Measurements from ENCODE around the gene TTC31.
A peak's percentile ranks its signal among the peaks of the same experiment; 100 is the strongest.
"Not testable (repeated sequence)": the region's sequence is repeated elsewhere in the genome, so short reads cannot be mapped to it uniquely, and the experiment has no call there.

TTC31 gene

DNA sequence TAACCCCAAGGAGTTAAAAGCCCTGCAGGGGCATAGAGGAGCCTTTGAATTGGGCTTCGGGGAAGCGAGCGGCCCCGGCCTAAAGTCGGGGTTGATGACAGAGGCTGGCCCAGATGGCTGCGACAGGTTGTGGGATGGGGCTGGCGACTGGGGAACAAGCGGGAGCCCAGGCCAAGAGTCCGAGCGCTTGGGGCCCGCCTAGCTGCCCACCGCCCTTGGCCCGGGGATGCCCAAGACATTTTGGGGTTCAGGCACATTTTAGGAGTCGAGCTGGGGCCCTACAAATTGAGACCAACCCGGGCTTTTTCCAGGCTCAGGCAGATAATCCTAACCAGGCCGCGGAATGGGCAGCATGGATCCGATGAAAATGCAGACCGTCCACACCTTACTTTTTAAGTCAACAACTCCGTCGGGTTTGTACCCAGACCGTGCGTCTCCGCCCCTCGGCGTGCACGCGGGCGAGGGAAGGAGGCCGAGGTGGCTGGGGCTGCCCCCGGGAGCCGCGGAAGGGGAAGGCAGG is 41.7 kb upstream of the TTC31 start:
- H3K14ac ChIP-seq (ENCODE audit: low read length), result no peak overlapping the region
- H2BK120ac ChIP-seq (ENCODE audit: low read depth, low read length), result no peak overlapping the region
- H4K8ac ChIP-seq (ENCODE audit: low read depth, low read length), result no peak overlapping the region
- H3K36me3 ChIP-seq (replicated peaks in 1 of 2; ENCODE audit: control insufficient read depth in 2 of 2, insufficient read depth in 2 of 2, low read length in 2 of 2), result no peaks in the 10 kb centered on the region
- peak overlapping the region; percentile 94 for H3K27ac ChIP-seq (replicated peaks; ENCODE audit: low read length)
- peak overlapping the region; percentile 56 for H2BK5ac ChIP-seq (ENCODE audit: low read length)
- H3K4me2 ChIP-seq (ENCODE audit: insufficient read depth, low read length, poor library complexity, severe bottlenecking), result peak overlapping the region; percentile 95
- H3K4me1 ChIP-seq (ENCODE audit: control insufficient read depth in 2 of 2, insufficient read depth in 1 of 2, low read depth in 1 of 2, low read length in 2 of 2), result peaks cover 17 to 19% of the 10 kb centered on the region in 2 donors
- peak overlapping the region; percentile 96 for H2AFZ ChIP-seq (ENCODE audit: low read length)
- no peak overlapping the region for H3K4ac ChIP-seq (ENCODE audit: low read length)
- H3K4me3 ChIP-seq (ENCODE audit: low read length in 2 of 2), result peak overlapping the region in 1 of 2 donors; percentile 78
- peaks cover 0 to 15% (median 0%) of the 10 kb centered on the region in 3 experiments for H3K27me3 ChIP-seq (ENCODE audit: control insufficient read depth in 3 of 3, insufficient read depth in 3 of 3, low read depth in 1 of 3, low read length in 3 of 3)
- WGBS, 2 donors (ENCODE audit: extremely low coverage in 2 of 2, insufficient read length in 2 of 2, insufficient replicate concordance in 1 of 2), result no CpG with 5 or more reads among the region's 33 CpGs
- peak overlapping the region; percentile 70 for H3K23ac ChIP-seq (ENCODE audit: low read depth, low read length, poor library complexity)
- H2BK12ac ChIP-seq (ENCODE audit: low read length), result no peak overlapping the region
- peak overlapping the region; percentile 96 for H3K18ac ChIP-seq (ENCODE audit: low read length)
- peaks cover 6% of the 10 kb centered on the region for H3K79me1 ChIP-seq (ENCODE audit: low read depth, low read length)
- H3K9me3 ChIP-seq (replicated peaks in 1 of 2; ENCODE audit: control insufficient read depth in 2 of 2, insufficient read depth in 1 of 2, low read depth in 1 of 2, low read length in 2 of 2), result peaks cover 0 to 2% of the 10 kb centered on the region in 2 donors
- H4K91ac ChIP-seq (ENCODE audit: low read depth, low read length, poor library complexity), result no peak overlapping the region
- H2BK15ac ChIP-seq (ENCODE audit: low read length), result peak overlapping the region; percentile 96
- peak; percentile 43 for DNase-seq (ENCODE audit: low spot score)
- H2AK5ac ChIP-seq (ENCODE audit: low read depth, low read length), result peak overlapping the region; percentile 62
- peak overlapping the region; percentile 90 for H3K9ac ChIP-seq (ENCODE audit: low read depth, low read length, poor library complexity)

DNA sequence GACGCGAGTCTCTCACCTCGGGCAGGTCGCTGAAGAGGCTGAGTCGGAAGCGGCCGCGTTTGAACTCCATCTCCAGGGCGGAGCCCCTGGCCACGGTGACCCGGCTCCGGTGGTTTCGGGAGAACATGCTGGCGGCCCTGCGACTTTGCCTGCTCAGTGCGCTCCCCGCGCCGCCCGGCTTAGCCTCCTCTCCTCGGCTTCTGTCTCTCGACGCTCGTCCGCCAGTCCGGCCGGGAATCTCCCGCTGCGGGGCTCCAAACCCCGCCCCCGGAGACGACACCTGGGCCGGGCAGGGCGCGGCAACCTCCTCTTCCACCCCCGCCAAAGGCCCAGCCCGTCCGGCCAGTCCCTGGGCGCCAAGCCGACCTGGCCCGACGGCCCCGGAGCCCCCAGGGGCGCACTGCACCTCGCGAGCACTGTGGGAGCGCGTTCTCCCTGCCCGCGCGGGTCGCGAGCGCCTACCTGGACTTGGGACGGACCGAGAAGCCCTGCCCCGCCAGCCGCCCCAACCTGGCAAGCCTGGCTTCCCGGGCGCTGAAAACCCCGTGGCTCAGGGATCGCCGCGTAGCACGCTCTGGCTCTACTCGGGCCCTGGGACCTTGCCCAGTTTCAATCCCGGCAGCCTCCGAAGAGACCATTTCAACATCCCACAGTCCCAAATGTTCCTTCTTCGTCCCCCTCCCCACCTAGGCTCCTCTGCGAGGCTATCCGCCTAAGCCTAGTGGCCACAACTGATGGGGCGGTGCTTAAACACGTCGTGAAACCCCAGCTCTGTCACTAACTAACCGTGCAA is 41.0 kb upstream of the TTC31 start, which contains the start of gene RTKN:
TSS of gene RTKN (minus strand) at position 248 of the 793 bp plus-strand sequence. CDS start at position 127, 121 bp downstream.
- Histone ChIP-seq H3K9me3 (replicated peaks in 1 of 2; ENCODE audit: control insufficient read depth in 2 of 2, insufficient read depth in 1 of 2, low read depth in 1 of 2, low read length in 2 of 2) (peaks cover 0 to 2% of the 10 kb centered on the region in 2 donors), H3K27ac (replicated peaks; ENCODE audit: low read length) (peak within 1 kb of the TSS; percentile 94), H3K36me3 (replicated peaks in 1 of 2; ENCODE audit: control insufficient read depth in 2 of 2, insufficient read depth in 2 of 2, low read length in 2 of 2) (no peaks in the 10 kb centered on the region), H2AFZ (ENCODE audit: low read length) (peak within 1 kb of the TSS; percentile 96), H2BK120ac (ENCODE audit: low read depth, low read length) (peak within 1 kb of the TSS; percentile 65), H3K14ac (ENCODE audit: low read length) (no peak within 1 kb of the TSS), H3K27me3 (ENCODE audit: control insufficient read depth in 3 of 3, insufficient read depth in 3 of 3, low read depth in 1 of 3, low read length in 3 of 3) (peaks cover 0 to 15% (median 0%) of the 10 kb centered on the region in 3 experiments), H3K4me2 (ENCODE audit: insufficient read depth, low read length, poor library complexity, severe bottlenecking) (peak within 1 kb of the TSS; percentile 95), H3K23ac (ENCODE audit: low read depth, low read length, poor library complexity) (peak within 1 kb of the TSS; percentile 81), H3K79me1 (ENCODE audit: low read depth, low read length) (peaks cover 6% of the 10 kb centered on the region), H2BK15ac (ENCODE audit: low read length) (peak within 1 kb of the TSS; percentile 96), H3K4ac (ENCODE audit: low read length) (no peak within 1 kb of the TSS), H2BK12ac (ENCODE audit: low read length) (no peak within 1 kb of the TSS), H3K4me3 (ENCODE audit: low read length in 2 of 2) (peak within 1 kb of the TSS; percentile 59 to 78), H3K9ac (ENCODE audit: low read depth, low read length, poor library complexity) (peak within 1 kb of the TSS; percentile 90), H3K4me1 (ENCODE audit: control insufficient read depth in 2 of 2, insufficient read depth in 1 of 2, low read depth in 1 of 2, low read length in 2 of 2) (peaks cover 17 to 19% of the 10 kb centered on the region in 2 donors), H2BK5ac (ENCODE audit: low read length) (peak within 1 kb of the TSS; percentile 56), H2AK5ac (ENCODE audit: low read depth, low read length) (peak within 1 kb of the TSS; percentile 62), H4K91ac (ENCODE audit: low read depth, low read length, poor library complexity) (no peak within 1 kb of the TSS), H4K8ac (ENCODE audit: low read depth, low read length) (no peak within 1 kb of the TSS), H3K18ac (ENCODE audit: low read length) (peak within 1 kb of the TSS; percentile 96)
- DNase-seq (ENCODE audit: low spot score), result peak; percentile 50
- no CpG with 5 or more reads among the region's 75 CpGs for WGBS, 2 donors (ENCODE audit: extremely low coverage in 2 of 2, insufficient read length in 2 of 2, insufficient replicate concordance in 1 of 2)

DNA sequence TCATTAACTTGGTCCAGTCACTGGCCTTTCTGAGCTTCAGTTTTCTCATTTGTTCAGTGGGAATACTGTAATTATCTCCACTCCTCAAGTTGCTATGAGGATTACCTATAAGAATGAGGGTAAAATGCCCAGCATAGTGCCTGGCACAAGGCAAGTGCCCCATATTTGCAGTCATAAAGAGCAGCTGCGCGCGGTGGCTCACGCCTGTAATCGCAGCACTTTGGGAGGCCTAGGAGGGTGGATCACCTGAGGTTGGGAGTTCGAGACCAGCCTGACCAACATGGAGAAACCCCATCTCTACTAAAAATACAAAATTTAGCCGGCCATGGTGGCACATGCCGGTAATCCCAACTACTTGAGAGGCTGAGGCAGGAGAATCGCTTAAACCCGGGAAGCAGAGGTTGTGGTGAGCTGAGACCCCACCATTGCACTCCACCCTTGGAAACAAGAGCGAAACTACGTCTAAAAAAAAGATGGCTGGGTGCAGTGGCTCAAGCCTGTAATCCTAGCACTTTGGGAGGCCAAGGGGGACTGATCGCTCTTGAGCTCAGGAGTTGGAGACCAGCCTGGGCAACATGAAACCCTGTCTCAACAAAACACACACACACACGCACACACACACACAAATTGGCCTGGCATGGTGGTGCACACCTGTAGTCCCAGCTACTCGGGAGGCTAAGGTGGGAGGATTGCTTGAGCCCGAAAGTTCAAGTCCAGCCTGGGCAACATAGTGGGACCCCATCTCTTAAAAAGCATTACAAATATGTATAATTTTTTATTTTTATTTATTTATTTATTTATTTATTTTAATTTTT is 40.2 kb upstream of the TTC31 start:
- H3K4me3 ChIP-seq (ENCODE audit: low read length in 2 of 2); H3K27ac ChIP-seq (replicated peaks; ENCODE audit: low read length); H2AFZ ChIP-seq (ENCODE audit: low read length); H3K14ac ChIP-seq (ENCODE audit: low read length); H3K79me1 ChIP-seq (ENCODE audit: low read depth, low read length); H2BK12ac ChIP-seq (ENCODE audit: low read length); DNase-seq (ENCODE audit: low spot score); H2BK120ac ChIP-seq (ENCODE audit: low read depth, low read length); H4K91ac ChIP-seq (ENCODE audit: low read depth, low read length, poor library complexity); H3K9me3 ChIP-seq (replicated peaks in 1 of 2; ENCODE audit: control insufficient read depth in 2 of 2, insufficient read depth in 1 of 2, low read depth in 1 of 2, low read length in 2 of 2); H4K8ac ChIP-seq (ENCODE audit: low read depth, low read length); H3K18ac ChIP-seq (ENCODE audit: low read length); H2AK5ac ChIP-seq (ENCODE audit: low read depth, low read length); H3K36me3 ChIP-seq (replicated peaks in 1 of 2; ENCODE audit: control insufficient read depth in 2 of 2, insufficient read depth in 2 of 2, low read length in 2 of 2); H2BK15ac ChIP-seq (ENCODE audit: low read length); H3K23ac ChIP-seq (ENCODE audit: low read depth, low read length, poor library complexity); H3K4ac ChIP-seq (ENCODE audit: low read length): not testable (repeated sequence)
- peak overlapping the region; percentile 95 for H3K4me2 ChIP-seq (ENCODE audit: insufficient read depth, low read length, poor library complexity, severe bottlenecking)
- H3K27me3 ChIP-seq (ENCODE audit: control insufficient read depth in 3 of 3, insufficient read depth in 3 of 3, low read depth in 1 of 3, low read length in 3 of 3), result peaks cover 0 to 15% (median 0%) of the 10 kb centered on the region in 3 experiments
- peak overlapping the region; percentile 54 for H3K9ac ChIP-seq (ENCODE audit: low read depth, low read length, poor library complexity)
- H2BK5ac ChIP-seq (ENCODE audit: low read length), result peak overlapping the region; percentile 39
- no CpG with 5 or more reads among the region's 16 CpGs for WGBS, 2 donors (ENCODE audit: extremely low coverage in 2 of 2, insufficient read length in 2 of 2, insufficient replicate concordance in 1 of 2)
- H3K4me1 ChIP-seq (ENCODE audit: control insufficient read depth in 2 of 2, insufficient read depth in 1 of 2, low read depth in 1 of 2, low read length in 2 of 2), result peaks cover 17 to 19% of the 10 kb centered on the region in 2 donors
